ENCODE results near the gene PCYT1A.
A peak's percentile ranks its signal among the peaks of the same experiment; 100 is the strongest.
"Not testable (repeated sequence)": the region's sequence is repeated elsewhere in the genome, so short reads cannot be mapped to it uniquely, and the experiment has no call there.

The PCYT1A gene

GRCh38 chr3:196210673-196211556 lies 76.6 kb downstream of the PCYT1A start, which contains the start of gene ZDHHC19:
TSS of gene ZDHHC19 (minus strand) at chr3:196211400. CDS start at chr3:196211315, 85 bp downstream.
- DNase-seq = no peak

- DNase-seq = not testable (repeated sequence)
These were observed 77.4 kb downstream of the PCYT1A start for GRCh38 chr3:196209944-196210672.

- DNase-seq = no peak
These were observed 78.4 kb downstream of the PCYT1A start for GRCh38 chr3:196208942-196209695.

GRCh38 chr3:196207833-196208607 lies 79.5 kb downstream of the PCYT1A start:
- peak; percentile 33 for DNase-seq

- DNase-seq = no peak
These were observed 80.2 kb downstream of the PCYT1A start for GRCh38 chr3:196207159-196207832.

GRCh38 chr3:196205442-196206205 lies 81.9 kb downstream of the PCYT1A start:
- DNase-seq = not testable (repeated sequence)

GRCh38 chr3:196203846-196204245 lies 83.7 kb downstream of the PCYT1A start:
- DNase-seq = no peak

- peak; percentile 62 for DNase-seq
These were observed 85.0 kb downstream of the PCYT1A start for GRCh38 chr3:196202516-196202970.

GRCh38 chr3:196198771-196199753 lies 88.5 kb downstream of the PCYT1A start:
- DNase-seq = no peak

GRCh38 chr3:196198081-196198675 lies 89.3 kb downstream of the PCYT1A start:
- no peak for DNase-seq

- no peak for DNase-seq
These were observed 90.0 kb downstream of the PCYT1A start for GRCh38 chr3:196197524-196197923.

- no peak for DNase-seq
These were observed 91.8 kb downstream of the PCYT1A start for GRCh38 chr3:196195664-196196265.

GRCh38 chr3:196194542-196194915 lies 93.0 kb downstream of the PCYT1A start:
- no peak for DNase-seq

- no peak for DNase-seq
These were observed 93.6 kb downstream of the PCYT1A start for GRCh38 chr3:196193736-196194541.

GRCh38 chr3:196193133-196193735 lies 94.3 kb downstream of the PCYT1A start:
- peak; percentile 58 for DNase-seq

GRCh38 chr3:196192524-196193051 lies 94.9 kb downstream of the PCYT1A start:
- DNase-seq = no peak

GRCh38 chr3:196192036-196192523 lies 95.4 kb downstream of the PCYT1A start:
- DNase-seq = no peak

Data from eye (tissue), 1 donor.